22Rv1 (cell line): Measurements from ENCODE around the gene CNPY2.

ENCODE experiments used
- CTCF ChIP-seq: fragments of 450-650 bp; IDR thresholded peaks from 2 replicates; pipeline ENCODE4 v1.5.1; 2017; ENCODE audit warnings: mild to moderate bottlenecking
- ZFX ChIP-seq: fragments of 450-650 bp; IDR thresholded peaks from 2 replicates; pipeline ENCODE4 v1.6.1; 2017; ENCODE audit warnings: antibody characterized with exemption, borderline replicate concordance

DNA sequence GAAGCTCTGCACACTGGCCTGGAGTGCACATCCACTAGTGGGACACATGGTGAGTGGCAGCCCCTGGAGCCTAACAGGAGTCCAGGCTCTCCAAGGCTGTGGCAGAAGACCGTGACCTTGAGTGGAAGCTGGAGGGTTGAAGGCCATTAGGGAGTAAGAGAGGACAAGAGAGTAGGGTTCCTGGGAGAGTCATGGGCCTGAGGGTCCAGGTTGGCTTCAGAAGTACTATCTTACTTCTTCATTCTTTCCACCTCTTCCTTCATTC, 23.3 kb upstream of the CNPY2 start:
- TF ChIP-seq CTCF (no peak), ZFX (no peak)
